Activated T-cell treated with anti-CD3 and anti-CD28 coated beads for 48 hours (primary cell): ENCODE results near the gene ALK.

ENCODE experiments used
- DNase-seq: peaks from one replicate; pipeline ENCODE4 v3.0.0-alpha.2; 2020; ENCODE audit warnings: low read depth

The ALK gene

GRCh38 chr2:29222381-29223179, 698.8 kb downstream of the ALK start:
- no peak for DNase-seq

- no peak for DNase-seq
Measured at GRCh38 chr2:29220506-29221270, 700.7 kb downstream of the ALK start.

GRCh38 chr2:29219374-29219773, 702.0 kb downstream of the ALK start:
- no peak for DNase-seq

GRCh38 chr2:29218550-29219125, 702.7 kb downstream of the ALK start:
- no peak for DNase-seq

- no peak for DNase-seq
Measured at GRCh38 chr2:29218071-29218470, 703.3 kb downstream of the ALK start.

GRCh38 chr2:29216609-29216909, 704.8 kb downstream of the ALK start:
- DNase-seq = no peak

- no peak for DNase-seq
Measured at GRCh38 chr2:29215739-29216608, 705.4 kb downstream of the ALK start.

- DNase-seq = no peak
Measured at GRCh38 chr2:29215073-29215472, 706.3 kb downstream of the ALK start.

- DNase-seq = no peak
Measured at GRCh38 chr2:29213888-29214291, 707.5 kb downstream of the ALK start.

GRCh38 chr2:29212009-29212408, 709.4 kb downstream of the ALK start:
- DNase-seq = no peak

- DNase-seq = no peak
Measured at GRCh38 chr2:29209551-29209950, 711.8 kb downstream of the ALK start.

GRCh38 chr2:29207352-29208148, 713.8 kb downstream of the ALK start:
- DNase-seq = no peak

GRCh38 chr2:29206941-29207340, 714.4 kb downstream of the ALK start:
- DNase-seq = no peak

GRCh38 chr2:29202819-29203495, 718.4 kb downstream of the ALK start:
- DNase-seq = no peak

GRCh38 chr2:29201979-29202378, 719.4 kb downstream of the ALK start:
- DNase-seq = no peak

- DNase-seq = peak; percentile 68
Measured at GRCh38 chr2:29196792-29197788, 724.3 kb downstream of the ALK start.

- DNase-seq = no peak
Measured at GRCh38 chr2:29195796-29196195, 725.6 kb downstream of the ALK start.

GRCh38 chr2:29193681-29194080, 727.7 kb downstream of the ALK start:
- no peak for DNase-seq

GRCh38 chr2:29193111-29193510, 728.3 kb downstream of the ALK start:
- DNase-seq = no peak

GRCh38 chr2:29192526-29192925, 728.9 kb downstream of the ALK start:
- no peak for DNase-seq
